EH (cell line): ENCODE measurements around the gene FLYWCH1.

ENCODE experiments used
- DNase-seq: peaks from one replicate; pipeline ENCODE4 v3.0.0-alpha.2; 2015; ENCODE audit warnings: low read depth

Gene FLYWCH1

DNA sequence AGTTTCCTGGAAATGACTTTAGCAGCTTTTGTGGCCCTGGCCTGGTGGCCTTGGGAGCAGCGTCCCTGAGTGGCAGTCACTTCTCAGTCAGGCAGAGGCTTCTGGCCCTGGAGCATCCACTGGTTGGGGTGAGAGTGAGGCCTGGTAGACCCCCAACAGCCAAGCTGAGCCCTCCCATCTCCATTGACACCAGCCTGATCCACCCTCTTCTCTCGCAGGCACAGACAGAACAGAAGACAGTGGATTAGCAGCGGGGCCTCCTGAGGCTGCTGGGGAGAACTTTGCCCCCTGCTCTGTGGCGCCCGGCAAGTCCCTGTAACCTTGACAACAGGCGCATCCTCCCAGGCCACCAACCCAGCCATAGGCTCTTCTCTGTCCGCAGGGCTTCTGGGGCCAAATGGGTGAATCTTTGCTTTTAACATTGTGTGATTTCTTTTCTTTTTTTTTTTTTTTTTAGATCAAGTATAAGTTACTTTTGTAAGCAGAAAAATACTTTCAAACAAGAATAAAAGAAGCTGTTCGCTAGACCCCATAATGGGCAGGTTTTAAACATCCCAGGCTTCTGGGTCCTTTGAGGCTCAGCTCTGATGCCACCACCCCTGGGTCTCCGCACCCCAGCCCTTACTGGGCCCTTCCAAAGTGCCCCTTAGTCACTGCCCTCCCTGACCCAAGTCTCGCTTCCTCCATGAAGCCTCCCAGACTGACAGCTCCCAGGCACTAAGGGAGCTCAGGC, 12.7 kb upstream of the FLYWCH1 start:
- DNase-seq = no peak

DNA sequence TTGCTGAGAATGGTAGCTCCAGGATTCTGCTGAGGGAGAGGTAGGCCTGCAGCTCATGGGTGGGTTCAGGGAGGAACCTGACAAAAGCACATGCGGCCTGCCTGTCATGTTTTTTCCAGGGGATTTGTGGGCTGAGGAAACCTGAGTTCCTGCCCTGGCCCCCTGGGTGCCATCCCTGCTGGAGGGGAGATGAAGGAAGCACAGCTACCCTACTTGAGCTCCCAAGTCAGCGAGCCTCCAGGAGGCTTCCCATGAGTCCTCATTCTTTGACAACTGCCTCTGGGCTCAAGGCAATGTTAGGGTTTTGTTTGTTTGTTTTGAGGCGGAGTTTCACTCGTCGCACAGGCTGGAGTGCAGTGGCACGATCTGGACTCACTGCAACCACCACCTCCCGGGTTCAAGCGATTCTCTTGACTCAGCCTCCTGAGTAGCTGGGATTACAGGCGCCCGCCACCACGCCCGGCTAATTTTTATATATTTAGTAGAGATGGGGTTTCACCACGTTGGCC, 12.1 kb upstream of the FLYWCH1 start:
- DNase-seq = no peak

DNA sequence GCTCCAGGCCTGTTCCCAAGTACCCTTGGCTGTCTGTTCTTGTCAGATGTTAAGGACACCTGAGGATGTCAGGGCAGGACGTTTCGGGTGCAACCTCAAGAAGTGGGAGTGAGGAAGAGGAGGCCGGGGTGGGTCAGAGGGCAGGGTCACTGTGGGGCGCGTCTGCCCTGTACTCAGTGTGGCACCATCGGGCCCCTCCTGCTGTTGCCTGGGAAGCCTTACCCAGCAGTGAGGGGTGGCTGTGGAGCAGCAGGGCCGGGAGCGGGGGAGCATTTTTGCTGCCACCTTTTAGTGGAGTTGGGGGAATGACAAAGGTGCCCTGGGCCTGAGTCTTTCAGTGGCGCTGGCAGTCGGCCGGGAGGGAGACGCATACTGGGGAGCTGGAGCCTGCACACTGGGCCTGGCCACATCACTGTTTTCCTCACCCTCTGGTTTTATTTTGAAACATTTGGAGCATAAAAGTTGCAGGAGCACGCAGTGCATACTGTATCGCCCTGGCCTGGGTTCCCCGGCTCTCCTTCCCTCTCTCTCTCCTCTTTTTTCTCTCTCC, 11.1 kb upstream of the FLYWCH1 start:
- no peak for DNase-seq

DNA sequence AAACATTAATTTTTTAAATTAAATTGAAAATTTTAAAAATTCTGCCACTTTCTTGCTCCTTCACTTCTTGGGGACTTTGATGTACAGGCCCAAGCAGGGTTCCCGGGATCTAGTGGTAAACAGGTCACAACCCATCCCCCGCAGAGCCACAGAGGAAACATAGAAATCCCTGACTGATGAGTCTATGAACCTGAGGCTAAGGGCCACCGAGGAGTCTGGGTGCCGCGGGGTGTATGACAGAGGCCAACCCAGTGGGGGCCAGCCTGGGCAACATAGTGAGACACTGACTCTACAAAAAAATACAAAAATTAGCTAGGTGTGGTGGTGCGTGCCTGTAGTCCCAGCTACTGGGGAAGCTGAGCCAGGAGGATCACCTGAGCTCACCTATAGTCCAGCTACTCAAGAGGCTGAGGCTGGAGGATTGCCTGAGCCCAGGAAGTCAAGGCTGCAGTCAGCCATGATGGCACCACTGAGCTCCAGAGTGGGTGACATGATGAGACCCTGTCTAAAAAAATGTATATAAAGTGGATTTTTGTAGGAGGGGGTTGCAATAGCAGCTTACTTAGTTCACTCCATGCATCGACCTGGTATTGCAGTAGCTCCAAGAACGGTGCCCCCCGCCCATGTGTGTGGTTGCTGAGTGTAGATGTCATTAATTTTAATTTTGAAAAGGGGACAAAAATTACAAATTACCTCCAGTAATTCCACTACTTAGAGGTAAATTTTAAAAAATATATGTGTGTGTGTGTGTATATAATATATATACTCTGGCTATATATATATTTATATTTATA, 9.2 kb upstream of the FLYWCH1 start:
- DNase-seq = no peak

DNA sequence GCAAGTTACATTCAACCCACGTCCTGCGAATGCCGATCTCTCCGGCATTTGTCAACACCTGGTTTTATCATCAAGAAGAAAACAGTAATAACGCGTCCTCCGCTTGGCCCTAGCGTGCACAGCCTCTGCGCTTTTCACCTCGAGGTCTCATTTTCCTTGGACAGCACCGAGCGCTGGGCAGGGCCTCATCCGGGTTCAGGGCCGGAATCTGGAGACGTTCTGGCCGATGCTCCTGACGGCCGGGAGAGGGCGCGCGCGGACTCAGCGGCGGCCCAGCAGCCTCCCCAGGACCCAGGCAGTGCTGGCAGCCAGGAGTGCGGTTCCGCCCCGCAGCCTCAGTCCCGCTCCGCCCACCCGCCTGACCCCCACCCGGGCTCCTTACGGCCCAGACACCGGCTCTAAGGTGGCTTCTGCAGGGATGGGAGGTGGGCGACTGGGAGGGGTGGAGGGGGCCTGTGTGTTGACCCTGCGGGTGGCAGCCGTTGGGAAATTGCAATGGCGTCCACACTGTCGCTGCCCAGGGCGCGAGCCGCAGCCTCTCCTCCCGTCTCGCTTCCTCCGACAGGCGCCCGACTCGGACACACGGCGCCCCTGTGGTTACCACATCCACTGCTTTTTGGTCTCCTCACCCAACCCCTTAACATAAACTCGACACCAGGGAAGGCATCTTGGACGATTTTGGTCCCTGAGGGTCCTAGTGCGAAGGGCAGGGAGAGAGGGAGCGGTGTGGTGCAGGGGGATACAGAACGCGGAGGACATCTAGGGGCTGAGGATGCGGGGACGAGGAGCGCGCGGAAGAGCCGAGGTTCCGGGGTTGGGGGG, 7.4 kb upstream of the FLYWCH1 start:
- DNase-seq = peak; percentile 88

DNA sequence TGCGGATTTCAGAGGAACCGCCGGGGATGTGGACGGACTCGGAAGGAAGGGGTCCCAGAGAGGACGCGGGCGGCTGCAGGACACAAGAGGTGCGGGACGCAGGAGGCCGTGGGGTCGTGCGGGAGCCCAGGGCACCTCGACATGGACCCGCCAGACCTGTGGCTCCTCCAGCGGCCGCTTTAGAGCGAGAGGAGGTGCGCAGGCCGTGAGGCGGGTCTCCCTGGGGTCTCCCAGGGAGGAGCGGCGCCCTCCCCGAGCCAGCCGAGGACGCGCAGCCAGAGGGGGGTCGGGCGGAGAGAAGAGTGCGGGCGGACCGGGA, 6.8 kb upstream of the FLYWCH1 start:
- no peak for DNase-seq

DNA sequence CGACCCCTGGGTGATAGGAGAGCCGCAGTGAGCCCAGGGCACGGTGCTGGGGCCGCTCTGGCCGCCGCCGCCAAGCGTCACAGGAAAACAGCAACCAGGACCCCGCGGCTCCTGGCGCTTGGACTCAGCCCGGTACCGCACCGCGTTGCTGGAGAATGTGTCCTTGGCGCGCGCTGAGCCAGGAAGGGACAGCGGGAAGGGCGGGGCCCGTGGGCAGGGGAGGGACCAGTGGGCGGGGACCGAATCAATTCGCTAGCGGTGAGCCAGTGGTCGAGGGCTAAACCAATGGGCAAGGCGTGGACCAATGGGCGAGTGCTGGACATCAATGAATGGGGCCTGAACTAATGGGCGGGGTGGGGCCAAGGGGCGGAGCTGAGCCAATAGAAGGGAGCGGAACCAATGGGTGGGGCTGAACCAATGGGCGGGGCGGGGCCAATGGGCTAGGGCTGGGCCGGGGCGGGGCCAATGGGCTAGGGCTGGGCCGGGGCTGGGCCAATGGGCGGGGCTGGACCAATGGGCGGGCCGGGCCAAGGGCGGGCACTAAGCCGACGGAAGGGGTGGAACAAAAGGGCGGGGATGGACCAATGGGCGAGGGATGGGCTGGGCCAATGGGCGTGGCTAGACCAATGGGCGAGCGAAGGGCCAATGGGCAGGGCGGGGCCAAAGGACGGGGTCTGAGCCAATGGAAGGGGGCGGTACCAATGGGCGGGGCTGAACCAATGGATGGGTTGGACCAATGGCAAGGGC, 6.3 kb upstream of the FLYWCH1 start:
- peak; percentile 100 for DNase-seq

DNA sequence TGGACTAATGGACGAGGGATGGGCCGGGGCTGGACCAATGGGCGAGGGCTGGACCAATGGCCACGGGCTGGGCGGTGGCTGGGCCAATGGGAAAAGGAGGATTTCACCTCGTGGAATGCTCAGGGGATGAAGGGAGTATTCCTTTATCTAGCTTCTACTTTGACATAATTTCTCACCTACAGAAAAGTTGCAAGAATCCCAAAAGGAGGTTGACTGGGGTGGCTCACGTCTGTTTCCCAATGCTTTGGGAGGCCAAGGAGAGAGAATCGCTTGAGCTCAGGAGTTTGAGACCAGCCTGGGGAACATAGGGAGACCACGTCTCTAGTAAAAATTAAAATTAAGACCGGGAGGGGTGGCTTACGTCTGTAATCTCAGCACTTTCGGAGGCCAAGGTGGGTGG, 5.7 kb upstream of the FLYWCH1 start:
- DNase-seq = no peak

DNA sequence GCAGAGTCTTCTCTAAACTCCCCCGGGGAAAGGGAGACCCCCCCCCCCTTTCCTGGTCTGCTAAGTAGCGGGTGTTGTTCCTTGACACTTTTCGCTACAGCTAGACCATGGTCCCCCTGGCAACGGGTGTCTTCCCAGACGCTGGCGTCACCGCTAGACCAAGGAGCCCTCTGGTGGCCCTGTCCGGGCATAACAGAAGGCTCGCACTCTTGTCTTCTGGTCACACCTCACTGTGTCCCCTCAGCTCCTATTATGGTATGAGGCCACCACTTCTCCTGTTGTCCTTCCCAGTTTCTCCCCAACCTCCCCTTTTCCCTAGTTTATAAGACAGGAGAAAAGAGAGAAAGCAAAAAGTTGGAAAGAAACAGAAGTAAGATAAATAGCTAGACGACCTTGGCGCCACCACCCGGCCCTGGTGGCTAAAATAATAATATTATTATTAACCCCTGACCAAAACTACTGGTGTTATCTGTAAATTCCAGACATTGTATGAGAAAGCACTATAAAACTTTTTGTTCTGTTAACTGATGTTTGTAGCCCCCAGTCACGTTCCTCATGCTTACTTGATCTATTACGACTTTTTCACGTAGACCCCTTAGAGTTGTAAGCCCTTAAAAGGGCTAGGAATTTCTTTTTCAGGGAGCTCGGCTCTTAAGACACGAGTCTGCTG, 4.5 kb upstream of the FLYWCH1 start:
- DNase-seq = peak; percentile 64

DNA sequence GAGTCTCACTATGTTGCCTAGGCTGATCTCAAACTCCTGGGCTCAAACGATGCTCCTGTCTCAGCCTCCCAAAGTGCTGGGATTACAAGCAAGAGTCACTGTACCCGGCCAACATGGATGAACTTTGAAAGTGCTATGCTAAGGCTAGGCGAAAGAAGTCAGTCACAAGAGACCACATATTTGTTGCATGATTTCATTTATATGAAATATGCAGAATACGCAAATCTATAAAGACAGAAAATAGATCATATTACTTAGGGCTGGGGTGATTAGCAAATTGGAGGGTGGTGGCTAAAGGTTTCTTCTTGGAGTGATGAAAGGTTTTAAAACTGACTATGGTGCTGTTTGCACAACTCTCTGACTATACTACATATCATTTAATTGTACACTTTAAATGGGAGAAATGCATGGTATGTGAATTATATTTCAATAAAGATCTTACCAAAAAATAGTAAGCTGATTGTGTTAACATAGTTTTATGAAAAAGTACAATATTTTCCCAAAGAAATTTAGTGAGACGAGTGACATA, 1.2 kb upstream of the FLYWCH1 start:
- peak; percentile 15 for DNase-seq

DNA sequence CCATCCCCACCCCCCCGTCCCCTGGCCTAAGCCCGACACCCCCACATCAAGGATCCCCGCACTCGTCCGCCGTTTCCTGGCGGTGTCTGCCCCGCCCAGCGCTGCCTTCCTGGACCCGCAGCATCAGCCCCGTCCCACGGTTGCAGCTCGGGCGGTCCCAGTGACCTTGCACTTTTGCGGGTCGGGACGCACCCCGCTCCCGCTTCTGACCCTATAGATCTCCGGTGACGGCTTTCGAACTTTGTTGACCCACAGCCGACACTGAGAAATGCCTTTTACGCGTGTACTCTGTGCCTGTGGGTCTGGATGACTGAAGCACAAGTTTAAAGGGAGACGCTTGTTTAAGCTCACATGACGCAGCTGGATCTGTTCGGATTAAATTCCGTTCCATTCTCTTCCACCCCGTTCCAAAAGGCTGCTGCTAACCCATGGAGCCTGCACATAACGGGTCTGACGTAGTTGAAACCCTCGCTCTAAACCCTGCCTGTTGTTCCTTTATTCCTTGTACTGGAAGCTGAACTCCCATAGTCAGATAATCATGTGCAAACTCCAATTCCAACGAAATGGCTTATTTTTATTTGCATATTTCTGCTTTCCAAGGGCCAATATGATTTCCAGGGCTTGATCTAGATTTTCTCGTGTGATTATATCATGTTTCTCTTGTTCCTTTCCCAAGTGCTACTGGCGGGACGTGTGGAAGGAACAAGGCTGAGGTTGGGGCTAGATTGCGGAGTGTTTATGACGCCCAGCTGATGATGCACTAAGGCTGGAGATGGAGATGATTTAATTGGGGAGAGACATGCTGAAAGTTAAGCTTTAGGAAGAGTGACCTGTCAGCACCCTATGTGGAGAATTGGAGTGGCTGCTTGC, 834 bp downstream of the FLYWCH1 start:
- DNase-seq = peak; percentile 72

DNA sequence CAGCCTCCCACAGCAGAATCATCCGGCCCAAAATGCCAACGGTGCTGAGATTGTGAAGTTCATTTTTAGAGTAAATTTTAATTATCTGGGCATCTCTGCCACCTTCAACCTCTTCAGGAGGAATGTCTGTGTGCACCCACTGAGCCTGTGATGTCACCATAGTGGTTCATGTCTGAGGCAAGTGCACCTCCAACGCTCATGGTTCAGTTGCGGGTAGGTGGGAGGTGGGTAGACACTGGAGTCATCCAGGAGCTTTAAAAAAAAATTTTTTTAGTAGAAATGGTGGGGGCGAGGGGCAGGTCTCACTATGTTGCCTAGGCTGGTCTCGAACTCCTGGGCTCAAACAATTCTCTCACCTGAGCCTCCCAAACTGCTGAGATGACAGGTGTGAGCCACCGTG, 1.9 kb downstream of the FLYWCH1 start:
- no peak for DNase-seq

DNA sequence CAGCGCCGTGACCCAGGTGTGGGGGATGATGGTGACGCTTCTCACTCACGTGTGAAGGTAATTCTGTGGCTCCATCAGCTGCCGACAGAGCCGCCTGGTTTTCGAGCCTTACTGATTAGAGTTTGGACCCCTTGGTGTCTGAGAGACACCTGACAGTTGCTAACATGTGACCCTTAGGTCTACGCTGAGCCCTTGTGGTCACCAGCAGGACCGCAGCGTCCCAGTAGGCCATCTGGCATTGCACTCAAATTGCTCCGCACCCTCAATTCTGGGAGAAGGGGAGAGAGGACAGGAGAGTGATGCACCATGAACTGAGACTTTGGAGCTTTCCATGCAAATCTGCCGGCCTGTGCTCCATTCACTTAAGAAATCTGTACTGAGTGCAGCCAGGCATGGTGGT, 2.5 kb downstream of the FLYWCH1 start:
- no peak for DNase-seq

DNA sequence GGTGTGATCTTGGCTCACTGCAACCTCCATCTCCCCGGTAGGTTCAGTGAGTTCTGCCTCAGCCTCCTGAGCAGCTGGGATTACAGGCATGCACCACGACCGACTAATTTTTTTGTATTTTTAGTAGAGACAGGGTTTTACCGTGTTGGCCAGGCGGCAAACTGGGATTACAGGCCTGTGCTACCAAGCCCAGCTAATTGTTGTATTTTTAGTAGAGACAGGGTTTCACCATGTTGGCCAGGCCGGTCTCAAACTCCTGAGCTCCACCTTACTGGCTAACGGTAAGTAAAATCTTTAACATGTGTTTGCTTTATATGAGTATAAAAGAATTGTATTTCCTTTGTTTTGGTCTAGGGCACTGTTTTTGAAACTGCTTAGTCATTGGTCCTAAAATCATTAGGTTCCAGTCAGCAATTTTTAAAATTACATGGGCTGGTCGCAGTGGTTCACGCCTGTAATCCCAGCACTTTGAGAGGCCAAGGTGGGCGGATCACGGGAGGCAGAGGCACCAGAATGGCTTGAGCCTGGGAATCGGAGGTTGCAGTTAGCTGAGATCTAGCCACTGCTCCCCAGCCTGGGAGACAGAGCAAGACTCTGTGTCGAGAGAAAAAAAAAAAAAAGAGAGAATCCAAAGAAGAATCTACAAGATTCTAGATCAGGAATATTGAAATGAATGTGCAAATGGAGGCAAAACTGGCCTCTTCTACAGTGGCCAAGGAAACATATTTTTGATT, 3.6 kb downstream of the FLYWCH1 start:
- peak; percentile 11 for DNase-seq

DNA sequence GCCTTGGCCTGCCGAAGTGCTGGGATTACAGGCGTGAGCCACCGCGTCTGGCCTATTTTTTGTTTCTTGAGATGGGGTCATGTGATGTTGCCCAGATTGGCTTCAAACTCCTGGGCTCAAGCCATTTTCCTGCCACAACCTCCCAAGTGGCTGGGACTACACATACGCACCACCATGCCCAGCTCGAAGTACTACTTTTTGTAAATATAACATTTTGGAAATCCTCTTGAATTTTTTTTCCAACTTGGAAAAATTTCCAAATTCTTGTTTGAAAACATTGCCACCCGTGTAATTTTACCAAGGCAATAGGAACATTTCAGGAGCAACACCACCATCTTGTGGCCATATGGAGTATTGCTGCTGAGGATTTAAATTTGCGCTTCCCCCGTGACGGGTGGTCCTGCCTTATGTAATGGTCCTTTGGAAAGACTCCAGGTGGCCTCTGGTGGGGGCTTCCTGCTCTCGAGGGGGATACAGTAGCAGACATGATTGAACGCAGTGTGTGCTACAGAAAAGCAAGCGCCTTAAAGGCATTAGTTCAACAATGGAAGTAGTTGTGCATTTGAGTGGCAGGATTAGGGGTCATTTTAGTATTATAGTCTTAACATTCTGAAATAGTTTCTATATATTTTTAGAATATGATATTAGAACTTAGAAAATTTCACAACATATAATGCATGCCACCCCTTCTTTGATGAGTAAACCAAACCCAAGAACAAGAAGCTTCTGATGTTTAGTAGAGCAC, 8.0 kb downstream of the FLYWCH1 start:
- DNase-seq = peak; percentile 69

DNA sequence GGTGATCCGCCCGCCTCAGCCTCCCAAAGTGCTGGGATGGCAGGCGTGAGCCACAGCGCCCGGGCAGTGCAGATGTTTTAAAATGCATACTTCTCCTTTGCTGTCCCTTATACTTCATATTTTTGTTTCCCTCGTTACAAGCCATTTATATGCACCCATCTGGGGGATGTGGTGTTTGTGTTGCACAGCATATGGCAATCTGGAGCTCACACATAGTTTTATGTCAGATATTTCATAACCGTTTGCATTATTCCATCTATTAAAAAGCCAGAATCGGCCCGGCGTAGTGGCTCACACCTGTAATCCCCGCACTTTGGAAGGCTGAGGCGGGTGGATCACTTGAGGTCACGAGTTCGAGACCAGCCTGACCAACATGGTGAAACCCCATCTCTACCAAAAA, 11.8 kb downstream of the FLYWCH1 start:
- no peak for DNase-seq

DNA sequence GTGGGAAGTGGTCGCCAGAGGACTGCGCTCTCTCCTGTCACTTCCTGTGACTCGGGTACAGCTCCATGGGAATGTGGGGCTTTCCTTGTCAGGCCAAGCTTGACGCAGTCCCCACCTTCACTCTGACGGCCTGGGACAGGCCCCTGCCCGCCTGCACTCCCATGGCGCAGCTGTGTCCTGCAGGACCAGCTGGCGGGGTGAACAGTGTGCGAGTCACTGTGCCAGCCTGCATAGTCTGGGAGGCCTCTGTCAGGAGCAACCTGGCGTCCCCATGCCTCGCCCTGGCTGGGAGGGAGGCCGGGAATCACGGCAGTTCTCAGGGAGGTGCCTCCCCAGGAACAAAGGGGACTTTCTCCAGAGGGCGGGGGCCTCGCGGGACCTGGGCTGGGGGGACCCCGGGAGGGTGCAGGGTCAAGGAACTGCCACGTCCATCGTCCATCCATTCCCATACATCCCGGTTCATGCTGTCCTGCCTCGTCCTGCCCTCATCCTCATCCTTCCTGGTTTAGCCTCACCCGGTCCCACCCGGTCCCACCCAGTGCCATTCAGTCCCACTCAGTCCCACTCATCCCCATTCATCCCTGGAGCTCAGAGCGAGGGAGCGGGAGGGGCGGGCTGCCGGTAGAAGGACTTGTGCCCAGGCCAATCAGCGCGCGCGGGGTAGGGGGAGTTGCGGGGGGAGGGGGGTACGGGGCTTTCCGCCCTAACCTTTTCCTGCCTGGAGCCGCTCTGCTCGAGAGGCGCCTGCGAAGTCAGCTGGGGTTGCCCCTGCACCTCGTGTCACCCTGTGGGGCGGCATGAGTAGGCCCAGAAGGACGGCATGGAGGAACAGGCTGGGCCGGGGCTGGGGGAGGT, 13.4 kb downstream of the FLYWCH1 start:
- no peak for DNase-seq
